ENCODE measurements around the gene ADPRHL1.
"Not testable (repeated sequence)": the region's sequence is repeated elsewhere in the genome, so short reads cannot be mapped to it uniquely, and the experiment has no call there.

Gene ADPRHL1

GRCh38 chr13:113437408-113438010, 15.8 kb downstream of the ADPRHL1 start:
- Mint-ChIP-seq H3K4me3 (no peak overlapping the region), H3K36me3 (peaks cover 2% of the 10 kb centered on the region), H3K27ac (no peak overlapping the region), H3K27me3 (no peaks in the 10 kb centered on the region), H3K9me3 (ENCODE audit: low read depth) (no peaks in the 10 kb centered on the region), H3K4me1 (ENCODE audit: low read depth) (no peaks in the 10 kb centered on the region)

DNA sequence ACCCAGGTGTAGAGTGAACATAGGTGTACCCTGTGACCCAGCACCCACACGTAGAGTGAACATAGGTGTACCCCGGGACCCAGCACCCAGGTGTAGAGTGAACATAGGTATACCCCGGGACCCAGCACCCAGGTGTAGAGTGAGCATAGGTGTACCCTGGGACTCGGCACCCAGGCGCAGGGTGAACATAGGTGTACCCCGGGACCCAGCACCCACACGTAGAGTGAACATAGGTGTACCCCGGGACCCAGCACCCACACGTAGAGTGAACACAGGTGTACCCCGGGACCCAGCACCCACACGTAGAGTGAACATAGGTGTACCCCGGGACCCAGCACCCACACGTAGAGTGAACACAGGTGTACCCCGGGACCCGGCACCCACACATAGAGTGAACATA, 16.4 kb downstream of the ADPRHL1 start:
- not testable (repeated sequence) for H3K4me1 Mint-ChIP-seq (ENCODE audit: low read depth)

GRCh38 chr13:113435907-113436306, 17.4 kb downstream of the ADPRHL1 start:
- not testable (repeated sequence) for H3K9me3 Mint-ChIP-seq (ENCODE audit: low read depth); H3K27me3 Mint-ChIP-seq; H3K27ac Mint-ChIP-seq; H3K4me3 Mint-ChIP-seq; H3K4me1 Mint-ChIP-seq (ENCODE audit: low read depth); H3K36me3 Mint-ChIP-seq

More for the DNA sequence above, 16.4 kb downstream of the ADPRHL1 start:
- not testable (repeated sequence) for H3K4me3 Mint-ChIP-seq; H3K36me3 Mint-ChIP-seq; H3K9me3 Mint-ChIP-seq (ENCODE audit: low read depth); H3K27me3 Mint-ChIP-seq; H3K27ac Mint-ChIP-seq

DNA sequence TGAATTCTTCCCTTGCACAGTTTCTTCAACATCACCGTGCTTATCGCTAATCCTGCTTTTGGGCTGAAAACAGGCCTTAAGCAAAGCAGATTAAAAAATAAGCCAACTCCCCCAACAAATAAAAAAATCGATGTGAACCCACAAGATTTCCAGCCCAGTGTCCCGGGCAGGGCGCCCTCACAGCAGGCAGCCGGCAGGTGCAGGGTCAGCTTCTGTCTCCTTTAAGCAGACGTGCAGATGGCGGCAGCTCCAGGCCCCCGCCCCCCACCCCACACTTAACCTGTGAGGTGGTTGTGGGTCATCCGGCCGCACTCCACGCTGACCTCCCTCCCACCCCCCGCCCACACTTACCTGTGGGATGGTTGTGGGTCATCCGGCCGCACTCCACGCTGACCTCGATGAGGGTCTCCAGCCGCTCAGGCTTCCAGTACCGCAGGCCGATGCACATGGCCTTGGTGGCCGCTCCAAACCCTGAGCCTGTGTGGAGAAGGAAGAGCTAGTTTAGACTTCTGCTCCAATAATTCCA, 19.8 kb downstream of the ADPRHL1 start:
- Mint-ChIP-seq H3K27ac (no peak overlapping the region), H3K27me3 (no peaks in the 10 kb centered on the region)

GRCh38 chr13:113432506-113433270, 20.6 kb downstream of the ADPRHL1 start:
- H3K9me3 Mint-ChIP-seq (ENCODE audit: low read depth) = no peaks in the 10 kb centered on the region
- peaks cover 3% of the 10 kb centered on the region for H3K36me3 Mint-ChIP-seq
- no peaks in the 10 kb centered on the region for H3K4me1 Mint-ChIP-seq (ENCODE audit: low read depth)
- no peaks in the 10 kb centered on the region for H3K27me3 Mint-ChIP-seq
- no peak overlapping the region for H3K4me3 Mint-ChIP-seq
- H3K27ac Mint-ChIP-seq = no peak overlapping the region

More for the DNA sequence above, 19.8 kb downstream of the ADPRHL1 start:
- H3K4me3 Mint-ChIP-seq = no peak overlapping the region
- no peaks in the 10 kb centered on the region for H3K9me3 Mint-ChIP-seq (ENCODE audit: low read depth)
- H3K36me3 Mint-ChIP-seq = peaks cover 3% of the 10 kb centered on the region
- H3K4me1 Mint-ChIP-seq (ENCODE audit: low read depth) = no peaks in the 10 kb centered on the region

GRCh38 chr13:113431171-113431570, 22.1 kb downstream of the ADPRHL1 start:
- H3K9me3 Mint-ChIP-seq (ENCODE audit: low read depth) = no peaks in the 10 kb centered on the region
- no peak overlapping the region for H3K27ac Mint-ChIP-seq
- no peaks in the 10 kb centered on the region for H3K4me1 Mint-ChIP-seq (ENCODE audit: low read depth)

DNA sequence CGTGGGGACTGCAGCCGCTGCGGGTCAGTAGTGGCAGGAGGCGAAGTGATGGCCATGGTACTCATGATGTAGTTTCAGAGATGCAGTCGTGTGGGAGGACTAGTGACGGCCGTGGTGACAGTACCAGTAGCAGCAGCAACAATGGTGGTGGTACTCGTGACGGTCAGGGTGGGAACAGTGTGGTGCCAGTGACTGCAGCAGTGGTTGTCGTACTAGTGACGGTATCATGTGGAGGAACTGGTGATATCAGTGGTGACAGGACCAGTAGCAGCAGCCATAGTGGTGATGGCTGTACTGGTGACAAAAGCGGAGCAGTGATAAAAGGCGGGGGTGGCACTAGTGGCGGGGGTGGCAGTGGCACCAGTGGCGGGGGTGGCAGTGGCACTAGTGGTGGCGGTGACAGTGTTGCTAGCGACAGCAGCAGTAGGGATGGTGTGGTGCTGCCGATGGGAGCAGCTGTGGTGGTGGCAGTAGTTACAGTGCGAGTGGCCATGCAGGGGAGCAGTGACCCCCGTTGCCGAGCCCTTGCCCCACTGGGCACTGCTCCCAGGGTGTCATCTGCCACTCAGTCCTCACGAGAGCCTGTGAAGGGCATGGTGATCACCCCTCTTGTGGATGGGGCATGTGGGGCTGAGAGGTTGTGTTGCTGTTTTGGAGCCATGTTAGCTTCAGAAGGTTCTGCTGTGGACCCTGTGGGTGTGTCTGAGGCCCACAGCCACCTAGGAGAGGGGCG, 22.7 kb downstream of the ADPRHL1 start:
- H3K4me1 Mint-ChIP-seq (ENCODE audit: low read depth) = no peaks in the 10 kb centered on the region
- H3K4me3 Mint-ChIP-seq = no peak overlapping the region
- H3K36me3 Mint-ChIP-seq = peaks cover 3% of the 10 kb centered on the region
- H3K9me3 Mint-ChIP-seq (ENCODE audit: low read depth) = no peaks in the 10 kb centered on the region
- H3K27me3 Mint-ChIP-seq = no peaks in the 10 kb centered on the region
- H3K27ac Mint-ChIP-seq = no peak overlapping the region

More at GRCh38 chr13:113431171-113431570, 22.1 kb downstream of the ADPRHL1 start:
- peaks cover 3% of the 10 kb centered on the region for H3K36me3 Mint-ChIP-seq
- H3K27me3 Mint-ChIP-seq = no peaks in the 10 kb centered on the region
- H3K4me3 Mint-ChIP-seq = no peak overlapping the region

DNA sequence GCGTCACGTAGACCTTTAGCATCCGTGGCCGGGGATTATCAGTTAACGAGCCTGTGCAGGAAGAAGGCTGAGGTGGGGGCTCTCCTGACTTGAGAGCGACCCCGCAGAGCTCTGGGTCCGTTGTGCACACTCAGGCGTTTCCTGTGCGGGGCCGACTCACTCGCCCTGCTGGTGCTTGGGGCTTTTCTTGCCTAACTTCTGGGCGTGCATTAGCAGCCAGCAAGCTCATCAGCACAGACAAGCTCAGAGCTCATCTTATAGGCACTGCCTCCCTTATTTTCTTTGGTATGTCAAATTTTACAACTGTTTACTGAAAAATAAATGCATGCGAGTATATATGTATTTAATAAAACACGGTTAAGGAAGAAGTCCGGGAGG, 23.7 kb downstream of the ADPRHL1 start:
- peaks cover 3% of the 10 kb centered on the region for H3K36me3 Mint-ChIP-seq
- no peaks in the 10 kb centered on the region for H3K9me3 Mint-ChIP-seq (ENCODE audit: low read depth)
- no peak overlapping the region for H3K4me3 Mint-ChIP-seq
- H3K27me3 Mint-ChIP-seq = no peaks in the 10 kb centered on the region
- H3K4me1 Mint-ChIP-seq (ENCODE audit: low read depth) = no peaks in the 10 kb centered on the region
- no peak overlapping the region for H3K27ac Mint-ChIP-seq

DNA sequence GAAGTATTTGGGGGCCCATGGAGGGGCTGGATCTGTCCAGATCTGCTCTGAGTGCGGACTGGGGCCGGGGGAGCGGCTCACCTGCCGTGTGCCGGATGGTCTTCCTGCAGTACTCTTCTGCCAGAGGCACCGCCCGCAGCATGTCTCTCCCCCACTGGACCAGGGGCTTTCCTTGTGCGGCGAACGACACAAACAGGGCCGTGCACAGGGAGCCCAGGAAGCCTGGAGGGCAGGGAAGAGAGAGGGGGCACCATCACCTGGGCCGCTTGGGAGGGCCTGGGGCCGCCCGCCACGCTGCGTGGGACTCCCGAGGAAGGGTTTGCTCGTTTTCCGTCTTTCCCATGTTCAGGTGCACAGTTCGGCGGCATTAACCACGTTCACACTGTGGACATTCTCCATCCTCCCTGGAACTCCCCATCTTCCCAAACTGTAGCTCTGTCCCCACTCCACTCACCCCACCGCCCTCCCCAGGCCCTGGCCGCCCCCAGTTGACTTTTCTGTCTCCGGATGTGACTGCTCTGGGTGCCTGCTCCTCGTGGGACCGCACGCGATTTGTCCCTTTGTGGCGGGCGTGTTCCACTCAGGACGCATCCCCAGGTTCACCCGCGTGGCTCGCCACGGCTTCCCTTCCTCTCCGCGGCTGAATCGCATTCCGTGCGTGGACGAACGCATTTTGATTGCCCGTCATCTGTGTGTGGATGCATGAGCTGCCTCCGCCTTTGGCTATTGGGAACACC, 24.2 kb downstream of the ADPRHL1 start:
- Mint-ChIP-seq H3K36me3 (peaks cover 3% of the 10 kb centered on the region), H3K27me3 (no peaks in the 10 kb centered on the region), H3K9me3 (ENCODE audit: low read depth) (no peaks in the 10 kb centered on the region), H3K27ac (no peak overlapping the region), H3K4me3 (no peak overlapping the region), H3K4me1 (ENCODE audit: low read depth) (no peaks in the 10 kb centered on the region)

DNA sequence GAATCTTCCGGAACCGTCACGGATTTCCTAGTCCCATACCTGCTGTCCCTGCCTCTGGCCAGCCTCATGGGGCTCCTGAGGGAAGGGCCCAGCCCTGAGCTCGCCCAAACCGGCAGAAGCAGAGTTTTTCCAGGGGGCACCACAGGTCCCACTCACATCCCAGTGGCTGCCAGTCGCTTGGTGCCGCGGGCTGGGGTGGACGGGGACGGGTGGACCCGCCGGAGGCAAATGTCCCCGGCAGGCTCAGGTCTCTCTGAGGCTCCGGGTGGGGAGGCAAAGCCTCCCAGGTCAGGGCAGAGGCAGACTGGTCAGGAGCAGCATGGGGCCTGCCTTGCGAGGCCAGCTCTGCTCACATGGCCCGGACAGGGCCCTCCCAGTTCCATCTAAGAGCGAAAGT, 24.8 kb downstream of the ADPRHL1 start:
- H3K4me3 Mint-ChIP-seq = no peak overlapping the region
- no peak overlapping the region for H3K27ac Mint-ChIP-seq
- H3K9me3 Mint-ChIP-seq (ENCODE audit: low read depth) = no peaks in the 10 kb centered on the region
- no peaks in the 10 kb centered on the region for H3K4me1 Mint-ChIP-seq (ENCODE audit: low read depth)
- H3K27me3 Mint-ChIP-seq = no peaks in the 10 kb centered on the region
- H3K36me3 Mint-ChIP-seq = peaks cover 3% of the 10 kb centered on the region

- H3K4me1 Mint-ChIP-seq (ENCODE audit: low read depth) = no peaks in the 10 kb centered on the region
- H3K27ac Mint-ChIP-seq = no peak overlapping the region
- H3K36me3 Mint-ChIP-seq = peaks cover 3% of the 10 kb centered on the region
- no peaks in the 10 kb centered on the region for H3K9me3 Mint-ChIP-seq (ENCODE audit: low read depth)
- H3K4me3 Mint-ChIP-seq = no peak overlapping the region
- H3K27me3 Mint-ChIP-seq = no peaks in the 10 kb centered on the region
Observed at GRCh38 chr13:113427562-113428468, 25.5 kb downstream of the ADPRHL1 start.

DNA sequence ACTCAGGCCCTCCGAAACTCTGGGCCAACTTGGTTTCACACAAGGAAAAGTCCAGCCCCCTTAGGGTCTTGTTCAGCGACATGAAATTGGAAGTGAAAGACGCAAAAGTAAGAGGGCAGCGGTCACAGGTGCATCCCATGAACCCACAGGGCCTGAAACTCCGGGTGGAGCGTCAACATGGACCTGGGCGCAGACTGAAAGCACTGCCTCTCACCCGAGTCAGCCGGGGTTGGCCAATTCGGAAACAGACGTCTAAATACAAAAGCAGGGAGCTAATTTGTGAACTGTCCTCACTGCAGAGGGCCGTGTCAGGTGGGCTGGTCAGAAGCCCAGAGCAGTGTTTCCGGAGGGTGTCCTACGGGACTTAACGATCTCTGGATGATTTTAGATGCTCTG, 26.7 kb downstream of the ADPRHL1 start:
- no peak overlapping the region for H3K4me3 Mint-ChIP-seq
- H3K27ac Mint-ChIP-seq = no peak overlapping the region
- H3K27me3 Mint-ChIP-seq = no peaks in the 10 kb centered on the region
- H3K4me1 Mint-ChIP-seq (ENCODE audit: low read depth) = no peaks in the 10 kb centered on the region
- peaks cover 3% of the 10 kb centered on the region for H3K36me3 Mint-ChIP-seq
- H3K9me3 Mint-ChIP-seq (ENCODE audit: low read depth) = no peaks in the 10 kb centered on the region

DNA sequence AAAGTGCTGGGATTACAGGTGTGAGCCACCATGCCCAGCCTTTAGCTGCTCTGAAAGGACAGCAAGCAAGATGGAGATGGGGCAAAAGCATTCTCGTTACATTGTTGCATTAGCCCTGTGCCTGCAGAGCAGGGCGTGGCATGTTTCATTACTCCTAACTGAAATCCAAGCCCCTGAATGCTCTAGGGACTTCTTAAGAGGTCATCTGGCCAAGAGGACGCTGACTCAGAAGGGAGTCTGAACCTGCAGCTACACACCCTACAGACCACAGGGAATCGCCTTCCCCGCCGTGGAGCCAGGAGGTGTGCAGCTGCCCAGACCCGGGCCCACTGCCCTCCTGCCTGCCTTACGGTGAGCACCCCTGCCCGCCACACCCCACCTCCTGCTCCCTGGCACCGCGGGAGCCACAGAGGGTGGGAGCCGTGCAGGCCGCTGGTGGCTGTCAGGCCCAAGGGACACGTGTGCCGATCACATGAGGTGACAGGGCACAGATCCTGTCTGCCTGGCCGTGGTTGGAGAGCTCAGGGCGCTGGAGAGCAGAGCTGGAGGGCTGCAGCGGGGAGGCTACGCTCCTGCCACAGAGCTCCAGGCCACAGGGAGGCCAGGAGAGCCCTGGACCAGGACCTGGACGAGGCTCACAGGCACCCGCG, 27.2 kb downstream of the ADPRHL1 start:
- Mint-ChIP-seq H3K4me1 (ENCODE audit: low read depth) (no peaks in the 10 kb centered on the region), H3K9me3 (ENCODE audit: low read depth) (no peaks in the 10 kb centered on the region), H3K4me3 (no peak overlapping the region), H3K27me3 (no peaks in the 10 kb centered on the region), H3K27ac (no peak overlapping the region), H3K36me3 (peaks cover 3% of the 10 kb centered on the region)

All from activated naive CD8-positive, alpha-beta T cell (primary cell).